NCI-H524 treated with DMSO at 0.1 percent for 48 hours (cell line): ENCODE data around the gene NBPF3.

ENCODE experiments used
- DNase-seq: peaks from one replicate; lab custom pipeline; 2025; lab: John Stamatoyannopoulos, UW

The NBPF3 gene

DNA sequence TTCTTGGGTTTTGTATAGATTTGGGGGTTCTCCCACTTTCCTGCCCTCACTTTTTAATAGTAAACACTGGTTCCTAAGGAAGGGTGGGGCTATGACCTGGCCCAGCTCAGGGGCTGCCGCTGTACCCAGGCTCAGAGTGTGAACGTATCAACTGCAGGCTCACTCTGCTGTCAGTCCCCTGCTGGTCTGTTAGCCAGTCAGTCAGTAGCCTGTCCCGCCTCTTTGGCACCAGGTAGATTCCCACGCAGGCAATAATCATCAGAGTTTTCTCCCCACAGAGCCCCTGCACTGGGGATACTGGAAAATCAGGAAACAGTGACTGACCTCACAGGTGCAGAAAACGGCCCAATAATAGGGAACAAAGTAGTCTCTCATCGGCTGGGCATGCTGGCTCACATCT lies 54.3 kb downstream of the NBPF3 start:
- no peak for DNase-seq

GRCh38 chr1:21495225-21495820 lies 55.4 kb downstream of the NBPF3 start:
- no peak for DNase-seq

DNA sequence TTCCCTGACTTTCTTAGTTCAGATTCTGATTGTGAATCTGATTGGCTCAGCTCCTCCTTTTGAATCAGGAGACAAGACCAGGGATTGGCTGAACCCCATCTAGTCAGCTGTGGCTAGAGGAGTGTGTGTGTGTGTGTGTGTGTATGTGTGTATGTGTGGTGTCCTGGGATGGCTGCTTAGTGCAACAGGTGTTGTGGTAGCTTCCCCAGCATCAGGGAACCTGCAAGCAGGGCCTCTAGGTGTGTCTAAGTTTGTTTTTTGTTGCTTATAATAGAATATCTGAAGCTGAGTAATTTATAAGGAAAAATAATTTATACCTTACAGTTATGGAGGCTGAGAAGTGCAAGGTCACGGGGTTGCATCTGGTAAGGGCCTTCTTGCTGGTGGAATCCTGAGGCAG lies 56.1 kb downstream of the NBPF3 start:
- DNase-seq, result no peak

GRCh38 chr1:21496886-21497285 lies 56.9 kb downstream of the NBPF3 start:
- no peak for DNase-seq

GRCh38 chr1:21497466-21498061 lies 57.6 kb downstream of the NBPF3 start:
- DNase-seq, result no peak

- no peak for DNase-seq
Measured at GRCh38 chr1:21499283-21499950, 59.5 kb downstream of the NBPF3 start.

- no peak for DNase-seq
Measured at GRCh38 chr1:21503706-21504377, 63.9 kb downstream of the NBPF3 start.

GRCh38 chr1:21506804-21507203 lies 66.9 kb downstream of the NBPF3 start:
- DNase-seq, result no peak

GRCh38 chr1:21507511-21508270 lies 67.8 kb downstream of the NBPF3 start:
- DNase-seq, result no peak

DNA sequence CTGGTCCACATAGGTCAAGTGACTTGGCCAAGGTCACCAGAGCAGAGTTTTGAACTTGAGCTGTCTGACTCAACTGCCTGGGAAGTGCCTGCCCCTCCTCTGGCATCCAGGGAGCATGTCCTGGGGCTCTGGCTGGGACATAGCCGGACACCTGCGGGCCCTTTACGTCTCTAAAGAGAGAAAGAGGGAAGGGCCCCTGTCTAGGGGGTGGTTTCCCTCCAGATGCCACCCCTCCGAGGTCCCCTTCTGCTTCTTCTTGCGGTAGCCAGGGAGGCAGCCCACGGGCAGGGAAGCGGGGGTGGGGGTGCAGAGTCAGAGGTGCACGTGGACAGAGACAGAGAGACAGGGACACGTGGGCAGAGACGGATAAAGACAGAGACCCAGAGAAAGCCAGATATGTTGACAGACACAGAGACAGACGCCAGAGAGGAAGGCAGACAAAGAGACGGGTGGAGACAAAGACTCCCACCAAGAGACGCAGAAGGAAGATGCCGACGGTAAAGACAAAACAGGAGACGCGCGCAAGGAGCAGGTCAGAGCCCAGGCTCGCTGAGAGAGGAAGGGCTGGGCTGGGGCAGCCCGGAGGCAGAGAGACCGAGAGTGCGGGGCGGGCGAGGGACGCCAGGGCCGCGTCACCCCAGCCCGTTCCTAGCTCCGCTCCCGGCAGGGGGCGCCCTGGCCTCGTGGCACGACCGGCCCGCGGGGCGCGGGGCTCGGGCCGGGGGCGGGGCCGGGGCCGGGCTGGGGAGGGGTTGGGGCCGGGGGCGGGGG lies 68.8 kb downstream of the NBPF3 start:
- no peak for DNase-seq

GRCh38 chr1:21509351-21510112 lies 69.6 kb downstream of the NBPF3 start, which contains the start of gene ALPL:
TSS of gene ALPL (plus strand) at chr1:21509423. CDS start at chr1:21554082, 44,659 bp downstream.
- no peak for DNase-seq

- no peak for DNase-seq
Measured at GRCh38 chr1:21510113-21510493, 70.2 kb downstream of the NBPF3 start.

DNA sequence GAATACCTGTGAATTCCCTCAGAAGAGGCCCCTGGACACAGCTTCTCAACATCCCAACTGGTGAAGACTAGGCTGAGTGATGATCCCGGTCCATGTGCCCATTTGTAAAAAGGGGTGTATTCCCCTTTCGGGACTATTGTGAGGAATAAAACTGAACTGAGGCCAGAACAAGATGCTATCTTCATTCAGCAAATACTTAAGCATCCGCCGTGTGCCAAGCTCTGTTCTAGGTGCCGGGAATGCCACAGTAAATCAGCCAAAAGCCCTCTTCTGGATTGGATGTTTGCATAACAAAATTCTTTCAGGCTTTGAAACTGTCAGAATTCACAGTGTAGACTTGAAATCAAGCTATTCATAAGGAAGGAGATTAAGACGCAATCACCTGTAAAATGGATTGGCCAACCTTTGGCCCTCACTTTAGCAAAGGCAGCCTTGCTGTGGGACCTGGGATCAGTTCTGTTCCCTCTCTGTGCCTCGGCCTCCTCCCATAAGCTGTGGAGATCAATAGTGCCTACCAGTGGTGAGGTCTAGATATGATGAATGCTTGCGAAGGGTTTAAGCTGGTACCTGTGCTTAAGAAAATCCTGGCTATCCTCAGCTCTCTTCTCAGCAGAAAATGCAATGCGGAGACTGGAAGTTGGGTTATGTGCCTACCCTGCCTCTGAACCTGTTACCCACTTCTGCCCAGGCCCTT lies 71.1 kb downstream of the NBPF3 start:
- no peak for DNase-seq

DNA sequence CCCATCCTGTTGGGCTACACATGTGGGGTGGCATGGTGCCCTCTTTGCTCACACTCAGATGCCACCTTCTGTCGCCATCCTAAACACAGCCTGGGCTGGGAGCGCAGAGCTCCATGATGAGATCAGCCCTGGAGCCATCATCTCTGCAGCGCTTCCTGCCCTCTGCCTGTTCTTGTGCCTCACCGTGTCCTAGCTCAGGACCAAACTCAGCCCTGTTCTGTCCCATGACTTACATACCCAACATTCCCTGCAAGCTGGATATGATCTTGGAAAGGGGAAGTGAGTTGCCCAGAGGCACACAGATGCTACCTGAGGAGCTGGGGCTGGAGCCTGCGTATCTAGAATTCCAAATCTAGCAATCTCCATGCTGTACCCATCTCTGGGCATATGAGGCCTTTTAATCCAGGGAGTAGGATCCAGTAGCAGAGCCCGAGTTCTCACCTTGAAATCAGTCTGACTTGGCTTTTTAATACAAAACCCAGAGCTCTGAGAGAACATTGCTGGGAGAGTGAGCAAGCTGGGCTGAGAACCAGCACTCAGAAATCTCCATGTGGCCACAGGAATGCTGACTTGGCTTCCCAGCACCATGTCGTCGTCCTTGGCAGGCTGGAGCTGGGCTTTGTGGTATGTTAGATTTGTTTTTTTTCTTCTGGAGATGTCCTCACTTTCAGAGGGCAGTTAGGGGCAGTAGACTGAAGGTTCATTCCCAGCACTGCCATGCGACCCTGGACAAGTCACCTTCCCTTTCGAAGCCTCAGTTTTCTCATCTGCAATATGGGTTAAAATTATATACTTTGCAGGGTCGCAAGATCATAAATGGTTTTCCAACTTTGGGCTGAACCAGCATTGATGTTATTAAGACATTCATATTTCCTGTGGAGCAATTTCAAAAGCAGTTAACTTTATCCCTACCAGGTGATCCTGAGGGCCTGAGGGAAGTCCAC lies 71.9 kb downstream of the NBPF3 start:
- no peak for DNase-seq

DNA sequence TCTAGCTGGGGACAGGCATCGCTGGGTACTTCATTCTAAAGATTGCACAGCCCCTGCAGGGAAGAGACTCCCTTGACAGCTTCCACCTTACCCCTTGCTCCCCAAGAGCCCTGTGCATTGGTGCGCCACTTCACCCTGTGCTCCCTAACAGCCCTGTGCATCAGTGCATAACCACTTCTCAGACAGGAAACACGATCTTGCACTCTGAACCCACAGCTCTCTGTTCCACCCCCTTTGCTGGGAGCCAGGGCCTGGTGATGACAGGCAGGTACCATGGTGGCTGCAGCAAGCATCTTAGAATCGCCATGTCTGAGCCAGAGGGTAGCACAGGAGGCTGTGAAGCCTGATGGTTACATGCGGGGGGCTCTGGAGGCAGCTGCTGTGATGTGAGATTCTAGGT lies 74.3 kb downstream of the NBPF3 start:
- DNase-seq, result no peak

DNA sequence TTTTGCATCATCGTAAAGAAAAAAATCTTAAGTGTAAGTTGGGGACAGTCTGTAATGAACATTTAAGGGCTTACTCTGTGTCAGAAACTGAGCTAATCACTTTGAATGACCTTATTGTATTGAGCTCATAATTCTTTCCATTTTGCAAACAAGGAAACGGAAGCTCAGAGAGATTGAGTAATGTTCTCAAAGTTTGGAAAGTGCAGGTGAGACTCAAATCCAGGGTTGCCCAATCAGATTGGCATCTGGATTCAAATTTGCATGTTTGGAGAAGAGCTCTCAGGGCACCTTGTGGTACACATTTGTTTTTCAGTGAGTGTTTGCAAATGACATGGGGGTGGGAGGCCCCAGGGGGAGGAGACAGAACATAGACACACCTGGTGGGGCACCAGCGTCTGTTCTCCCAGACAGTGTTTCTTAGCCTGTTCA lies 77.2 kb downstream of the NBPF3 start:
- DNase-seq, result no peak

- DNase-seq, result no peak
Measured at GRCh38 chr1:21517660-21518480, 77.9 kb downstream of the NBPF3 start.
